ENCODE data around the gene DNAJC11.

- TF ChIP-seq POLR2A (IDR thresholded peaks at IDR 0.05): no peak
- TF ChIP-seq CTCF (IDR thresholded peaks at IDR 0.05): no peak
These were observed 34.9 kb downstream of the DNAJC11 start for GRCh38 chr1:6666696-6667095.
